DOHH2 (cell line): ENCODE measurements around the gene GPC6.

ENCODE experiments used
- CTCF ChIP-seq: fragments of 200-600 bp; sonication (generic); IDR thresholded peaks from one replicate; pipeline ENCODE4 v1.5.1; 2014; ENCODE audit warnings: antibody characterized with exemption, mild to moderate bottlenecking, low read depth, low read length; ENCODE audit not compliant: poor library complexity, severe bottlenecking
- EZH2phosphoT487 ChIP-seq: fragments of 200-600 bp; sonication (generic); IDR thresholded peaks from 2 replicates; pipeline ENCODE4 v1.6.1; 2017; ENCODE audit warnings: borderline replicate concordance, mild to moderate bottlenecking, antibody characterized with exemption, low read length, moderate library complexity, mixed read lengths

DNA sequence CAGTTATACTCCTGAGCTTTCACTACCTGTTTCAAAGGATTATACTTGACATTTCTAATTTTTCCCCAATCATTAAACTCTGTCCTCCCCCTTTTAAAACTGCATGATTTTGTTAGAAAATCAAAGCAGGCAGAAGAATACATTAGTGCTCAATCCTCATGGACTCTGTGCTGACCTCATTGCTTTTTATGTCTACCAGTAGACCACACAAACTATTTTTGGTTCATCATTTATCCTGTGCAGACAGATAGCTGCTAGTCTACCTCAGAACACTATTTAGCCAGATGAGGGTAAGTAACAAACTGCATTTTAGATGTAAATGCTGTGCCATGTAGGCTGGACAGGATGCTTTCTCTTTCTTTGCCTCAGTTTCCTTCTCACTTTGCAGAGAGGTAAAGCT, 1016.9 kb downstream of the GPC6 start:
- TF ChIP-seq CTCF, result no peak
- no peak for TF ChIP-seq EZH2phosphoT487
